T-helper 1 cell (primary cell): Measurements from ENCODE around the gene TACC2.
"Not testable (repeated sequence)": the region's sequence is repeated elsewhere in the genome, so short reads cannot be mapped to it uniquely, and the experiment has no call there.

Source experiments
- DNase-seq, 5 donors: peaks; one replicate each; pipeline ENCODE4 v3.0.0-alpha.2; 2012 to 2020
- total RNA-seq, 4 donors: gene quantifications; one replicate each; lab custom pipeline; 2026; lab: John Stamatoyannopoulos, UW

Gene TACC2
- total RNA-seq: 0 reads per million in 4 donors

DNA sequence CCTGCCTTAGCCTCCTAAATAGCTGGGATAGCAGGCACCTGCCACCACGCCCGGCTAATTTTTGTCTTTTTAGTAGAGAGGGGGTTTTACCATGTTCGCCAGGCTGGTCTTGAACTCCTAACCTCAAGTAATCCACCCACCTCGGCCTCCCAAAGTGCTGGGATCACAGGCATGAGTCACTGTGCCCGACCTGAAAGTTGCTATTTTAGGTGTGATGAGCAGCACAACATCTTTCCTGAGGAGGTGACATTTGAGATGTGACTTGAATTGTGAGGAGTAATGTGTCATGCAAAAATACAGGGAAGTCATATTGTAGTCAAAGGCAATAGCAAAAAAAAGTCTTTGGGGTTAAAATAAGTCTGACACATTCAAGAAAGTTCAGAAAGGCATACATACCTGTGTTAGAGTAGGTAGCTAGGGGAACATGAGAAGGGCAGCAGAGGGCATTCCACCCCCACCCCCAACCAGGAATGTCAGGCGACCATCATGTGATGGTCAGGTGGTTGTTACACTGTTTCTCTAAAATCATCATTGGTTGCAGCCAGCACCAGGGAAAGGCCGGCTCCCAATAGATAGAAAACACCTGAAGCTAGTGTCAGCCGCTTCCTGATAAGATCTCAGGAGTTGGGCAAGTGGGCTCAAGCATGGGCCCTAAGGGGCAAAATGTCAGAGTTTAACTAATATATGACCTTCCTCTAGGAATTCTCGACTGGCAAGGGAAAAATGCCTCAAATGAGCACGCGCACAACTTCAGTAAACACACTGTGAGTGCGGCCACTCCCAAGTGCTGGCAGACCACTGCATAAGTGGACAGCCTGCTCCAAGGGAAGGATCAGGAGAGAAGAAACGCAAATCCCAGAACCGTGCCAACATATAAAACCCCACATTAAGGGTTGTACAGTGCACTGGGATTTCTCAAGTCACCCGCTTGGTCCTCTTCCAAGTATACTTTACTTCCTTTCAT is at the start of gene TACC2:
TSS of gene TACC2 (plus strand) at position 803 of the 964 bp plus-strand sequence. CDS start 32,819 bp downstream, outside the sequence.
- no peak for DNase-seq

DNA sequence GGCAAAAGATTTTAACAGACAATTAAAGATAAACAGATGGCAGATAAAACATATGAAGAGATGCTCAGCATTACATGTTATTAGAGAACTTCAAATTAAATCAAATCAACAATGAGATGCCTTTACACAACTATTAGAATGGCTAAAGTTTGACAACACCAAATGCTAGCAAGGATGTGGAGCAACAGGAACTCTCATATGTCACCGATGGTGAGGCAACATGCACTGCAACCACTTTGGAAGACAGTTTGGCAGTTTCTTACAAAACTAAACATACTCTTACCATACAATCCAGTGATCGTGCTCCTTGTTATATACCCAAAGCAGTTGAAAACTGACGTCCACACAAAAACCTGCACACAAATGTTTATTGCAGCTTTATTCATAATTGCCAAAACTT is 47.4 kb upstream of the TACC2 start:
- no peak for DNase-seq

DNA sequence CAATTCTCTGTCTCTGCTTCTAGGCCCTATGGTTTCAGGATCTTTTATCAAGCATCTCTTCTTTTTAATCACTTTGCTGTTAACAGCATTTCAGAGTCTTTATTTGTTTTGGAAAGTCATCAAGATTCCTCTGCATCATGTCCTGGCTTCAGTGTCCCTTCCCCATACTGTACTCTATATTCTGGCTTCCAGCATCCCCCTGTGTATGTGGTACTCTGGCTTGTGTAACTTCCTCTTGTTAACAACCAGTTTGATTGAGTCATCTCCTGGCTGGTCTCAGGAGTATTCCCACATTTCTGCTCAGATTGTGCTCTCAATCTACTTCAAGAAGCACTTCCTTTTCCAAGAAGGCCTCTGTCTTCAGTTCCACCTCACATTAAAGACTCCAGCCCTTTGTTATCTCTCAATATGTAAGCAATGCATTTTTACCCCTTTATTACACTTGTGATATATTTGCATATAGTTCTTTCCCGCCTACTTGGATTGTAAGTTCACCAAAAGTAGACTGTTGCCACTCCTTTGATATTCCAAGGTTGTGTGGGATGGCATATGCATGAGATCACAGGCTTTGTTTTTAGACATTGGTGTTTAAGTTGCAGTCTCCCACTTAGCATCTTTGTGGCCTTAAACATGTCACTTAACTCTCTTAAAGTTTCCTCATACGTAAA is 46.1 kb upstream of the TACC2 start:
- no peak for DNase-seq

GRCh38 chr10:121947343-121948330 is 41.3 kb upstream of the TACC2 start:
- no peak for DNase-seq

GRCh38 chr10:121949049-121949448 is 39.9 kb upstream of the TACC2 start:
- DNase-seq: no peak

DNA sequence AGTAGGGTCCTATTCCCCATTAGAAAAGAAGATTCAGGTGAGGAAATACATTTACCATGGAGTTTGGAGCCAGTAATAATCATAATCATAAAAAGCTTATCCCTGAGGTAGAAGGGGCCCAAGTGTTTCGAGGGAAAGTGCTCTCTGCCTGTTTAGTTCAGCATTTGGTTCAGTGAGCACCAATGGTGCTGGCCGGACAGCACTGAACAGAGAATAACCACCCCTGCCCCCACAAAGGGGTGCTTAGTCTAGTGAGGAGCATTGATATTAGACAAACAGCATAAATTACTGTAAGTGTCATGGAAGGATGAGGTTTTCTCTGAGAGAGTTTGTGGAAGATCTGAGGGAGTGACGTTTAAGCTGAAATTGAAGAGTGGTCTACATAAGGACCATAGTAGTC is 39.5 kb upstream of the TACC2 start:
- no peak for DNase-seq

- DNase-seq: no peak
These were observed 36.7 kb upstream of the TACC2 start for GRCh38 chr10:121952226-121952625.

- DNase-seq: no peak
These were observed 32.6 kb upstream of the TACC2 start for GRCh38 chr10:121956111-121957061.

DNA sequence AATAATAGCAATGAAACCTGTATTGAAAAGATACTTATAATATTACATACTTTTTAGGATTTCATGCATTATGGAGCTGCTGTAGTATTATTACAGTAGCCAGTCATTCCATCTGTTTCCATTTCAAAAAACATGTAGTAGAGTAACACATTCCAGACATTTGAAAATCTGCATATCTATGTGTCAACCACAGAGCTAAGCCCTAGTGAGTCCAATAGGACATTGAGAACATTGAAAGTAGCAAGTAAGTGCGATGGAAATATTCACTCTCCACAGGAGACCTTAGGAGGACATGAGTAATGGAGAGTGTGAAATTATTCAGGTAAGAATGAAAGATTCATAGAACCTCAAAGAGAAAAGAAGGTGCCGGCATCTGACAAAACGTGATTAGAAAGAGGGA is 29.3 kb upstream of the TACC2 start:
- no peak for DNase-seq

GRCh38 chr10:121961456-121961855 is 27.5 kb upstream of the TACC2 start:
- DNase-seq: no peak

DNA sequence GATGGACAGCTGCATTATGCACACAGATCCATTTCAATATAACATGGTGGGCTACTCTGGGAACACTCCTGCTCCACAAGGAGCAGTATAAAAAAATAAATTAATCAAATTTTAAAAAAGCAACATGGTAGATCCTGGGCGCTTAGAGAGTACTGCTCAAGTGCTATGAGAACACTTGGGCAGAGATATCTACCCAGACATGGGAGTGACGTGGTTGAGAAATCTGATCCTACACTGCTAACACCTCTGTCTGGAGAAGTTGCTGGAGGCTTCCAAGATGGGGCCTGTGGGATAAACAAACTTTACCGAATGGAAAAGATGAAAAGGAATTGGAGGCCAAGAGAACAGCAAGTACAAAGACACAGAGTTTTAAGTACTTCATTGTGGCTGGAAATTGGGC is 23.0 kb upstream of the TACC2 start:
- DNase-seq: no peak

DNA sequence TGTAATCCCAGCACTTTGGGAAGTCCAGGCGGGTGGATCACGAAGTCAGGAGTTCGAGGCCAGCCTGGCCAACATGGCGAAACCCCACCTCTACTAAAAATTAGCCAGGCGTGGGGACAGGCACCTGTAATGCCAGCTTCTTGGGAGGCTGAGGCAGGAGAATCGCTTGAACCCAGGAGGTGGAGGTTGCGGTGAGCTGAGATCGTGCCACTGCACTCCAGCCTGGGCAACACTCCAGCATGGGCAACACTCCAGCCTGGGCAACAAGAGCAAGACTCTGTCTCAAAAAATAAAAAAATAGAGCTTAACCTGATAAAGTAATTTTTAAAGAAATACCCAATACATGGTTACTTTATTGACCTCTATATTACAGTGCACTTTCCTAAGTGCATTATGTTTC is 19.9 kb upstream of the TACC2 start:
- DNase-seq: not testable (repeated sequence)

DNA sequence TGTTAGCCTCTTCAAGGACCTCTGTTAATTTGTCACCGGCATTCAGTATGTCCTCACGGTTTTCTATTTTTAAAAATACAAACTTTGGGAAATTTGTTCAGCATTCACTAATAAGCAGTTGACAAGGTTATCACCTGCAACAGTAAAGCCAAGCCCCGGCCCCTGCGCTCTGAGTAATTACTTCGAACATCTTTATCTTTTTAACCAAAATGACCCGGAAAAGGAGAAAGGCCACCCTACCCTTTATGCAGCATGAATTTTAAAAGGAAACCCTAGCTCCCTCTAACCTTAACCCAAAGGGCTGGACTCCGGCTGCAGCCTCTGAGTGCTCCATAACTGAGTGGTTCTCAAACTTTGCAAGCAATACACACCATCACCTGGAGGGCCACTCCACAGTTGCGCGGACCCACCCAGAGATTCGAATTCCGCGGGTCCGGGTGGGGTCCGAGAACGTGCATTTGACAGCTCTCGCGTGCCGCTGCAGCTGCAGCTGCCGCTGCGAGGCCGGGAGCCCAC is 14.9 kb upstream of the TACC2 start:
- no peak for DNase-seq

DNA sequence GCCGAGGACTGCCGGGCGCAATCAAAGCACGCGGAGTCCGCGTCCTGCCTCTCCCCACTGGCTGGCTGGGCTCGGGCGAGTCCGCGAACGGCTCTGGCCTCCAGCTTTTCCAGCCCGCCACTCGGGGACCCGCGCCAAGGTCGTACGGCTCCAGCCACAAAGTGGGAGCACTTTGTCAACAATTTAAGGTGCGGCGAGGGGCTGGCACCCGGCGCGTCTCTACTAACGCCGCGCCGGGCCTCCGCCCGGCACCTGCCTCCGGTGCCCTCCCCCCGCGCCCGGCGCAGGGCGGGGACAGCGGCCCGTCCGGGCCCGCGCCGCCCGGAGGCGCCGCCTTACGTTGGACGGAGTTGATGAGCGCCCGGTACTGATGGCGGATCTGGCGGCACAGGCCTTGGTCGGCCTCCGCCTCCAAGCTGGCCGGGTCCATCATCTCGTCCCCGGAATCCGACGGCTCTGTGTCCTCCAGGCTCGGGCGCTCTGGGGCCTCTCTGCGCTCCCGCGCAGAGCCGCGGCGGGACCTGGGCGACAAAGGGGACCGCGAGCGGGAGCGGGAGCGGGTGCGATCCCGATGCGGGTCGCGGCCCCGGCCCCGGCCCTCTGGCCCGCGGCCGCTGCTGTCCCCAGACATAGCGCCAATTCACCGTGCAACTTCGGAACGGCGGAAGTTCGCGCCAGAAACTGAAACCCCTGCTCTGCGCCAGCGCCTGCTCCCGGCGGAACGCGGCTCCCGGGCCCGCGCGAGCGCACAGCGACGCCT is 14.2 kb upstream of the TACC2 start, which contains the start of gene NSMCE4A:
TSS of gene NSMCE4A (minus strand) at position 683 of the 760 bp plus-strand sequence. CDS start at position 631, 52 bp downstream.
- peak; percentile 20 to 77 (median 42) for DNase-seq

GRCh38 chr10:121975295-121976086 is 13.5 kb upstream of the TACC2 start:
- DNase-seq: no peak

DNA sequence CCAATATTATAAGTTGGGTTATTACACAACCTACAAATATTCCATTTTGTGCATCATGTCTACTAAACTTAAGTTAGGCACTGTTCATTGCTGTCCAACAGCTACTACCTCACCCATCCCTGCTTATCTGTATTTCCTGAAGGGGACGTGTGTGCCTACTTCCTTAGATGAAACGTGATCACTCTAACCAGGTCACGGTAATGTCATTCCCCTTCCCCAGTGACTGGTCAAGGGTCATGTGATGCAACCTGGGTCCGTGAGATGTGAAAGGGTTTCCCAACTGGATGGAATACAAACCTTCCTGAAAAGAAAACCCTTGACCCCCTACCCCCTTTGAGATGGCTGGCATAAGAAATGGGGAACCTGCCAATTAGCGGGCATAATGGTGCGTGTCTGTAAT is 12.4 kb upstream of the TACC2 start:
- no peak for DNase-seq

DNA sequence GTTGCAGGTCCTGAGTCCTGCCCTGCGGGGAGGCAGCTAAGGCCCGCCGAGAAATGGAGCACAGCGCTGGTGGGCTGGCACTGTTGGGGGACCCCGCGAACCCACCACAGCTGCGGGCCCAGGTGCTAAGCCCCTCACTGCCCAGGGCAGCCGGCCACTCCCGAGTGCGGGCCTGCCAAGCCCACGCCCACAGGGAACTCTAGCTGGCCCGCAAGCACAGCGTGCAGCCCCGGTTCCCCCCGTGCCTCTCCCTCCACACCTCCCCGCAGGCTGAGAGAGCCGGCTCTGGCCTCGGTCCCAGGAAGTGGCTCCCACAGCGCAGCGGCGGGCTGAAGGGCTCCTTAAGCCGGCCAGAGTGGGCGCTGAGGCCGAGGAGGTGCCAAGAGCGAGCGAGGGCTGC is 10.5 kb upstream of the TACC2 start:
- no peak for DNase-seq

GRCh38 chr10:121981346-121981745 is 7.6 kb upstream of the TACC2 start:
- no peak for DNase-seq

GRCh38 chr10:121983852-121984251 is 5.1 kb upstream of the TACC2 start:
- DNase-seq: no peak
